Endodermal cell (in vitro differentiated cells): ENCODE results near the gene HSF4. TPM values are rescaled to one million over a fixed set of nuclear protein-coding genes. Genes with fewer than 3 reads are reported as not detected.

Experiments
- DNase-seq: peaks from one replicate; pipeline ENCODE4 v3.0.0-alpha.2; 2017
- H3K27ac ChIP-seq: 2 replicates; pipeline ENCODE4 v1.5.1; 2013; ENCODE audit warnings: mild to moderate bottlenecking, low read depth, low read length, moderate library complexity
- H3K27me3 ChIP-seq: 2 replicates; pipeline ENCODE4 v1.6.1; 2013; ENCODE audit warnings: mild to moderate bottlenecking, low read length, moderate library complexity; ENCODE audit not compliant: insufficient read depth, control insufficient read depth, poor library complexity, severe bottlenecking
- H3K36me3 ChIP-seq: 2 replicates; pipeline ENCODE4 v1.7.0; 2013; ENCODE audit warnings: mild to moderate bottlenecking, low read length, moderate library complexity; ENCODE audit not compliant: control insufficient read depth, insufficient read depth
- H3K4me1 ChIP-seq: one replicate; pipeline ENCODE4 v1.7.0; 2013; ENCODE audit warnings: low read length; ENCODE audit not compliant: control insufficient read depth, insufficient read depth
- H3K4me3 ChIP-seq: 2 replicates; pipeline ENCODE4 v1.5.1; 2013; ENCODE audit warnings: mild to moderate bottlenecking, low read length, moderate library complexity
- H3K9ac ChIP-seq: 2 replicates; pipeline ENCODE4 v1.6.1; 2013; ENCODE audit warnings: mild to moderate bottlenecking, low read length, moderate library complexity; ENCODE audit not compliant: poor library complexity, severe bottlenecking; ENCODE audit errors: extremely low read depth
- H3K9me3 ChIP-seq: 2 replicates; pipeline ENCODE4 v1.6.1; 2013; ENCODE audit warnings: mild to moderate bottlenecking, low read length, moderate library complexity; ENCODE audit not compliant: control insufficient read depth
- H3K27ac Mint-ChIP-seq: 2 replicates; pipeline ENCODE4 v1.8.0; 2020; ENCODE audit warnings: mixed read lengths
- H3K27me3 Mint-ChIP-seq: 2 replicates; pipeline ENCODE4 v1.8.0; 2021; ENCODE audit warnings: mild to moderate bottlenecking, mixed read lengths; ENCODE audit not compliant: insufficient read depth
- H3K36me3 Mint-ChIP-seq: 2 replicates; pipeline ENCODE4 v1.8.0; 2020; ENCODE audit warnings: low read depth, mixed read lengths
- H3K4me1 Mint-ChIP-seq: 2 replicates; pipeline ENCODE4 v1.8.0; 2020; ENCODE audit warnings: mixed read lengths
- H3K4me3 Mint-ChIP-seq: 2 replicates; pipeline ENCODE4 v1.8.0; 2020; ENCODE audit warnings: mild to moderate bottlenecking, moderate library complexity, mixed read lengths
- H3K9me3 Mint-ChIP-seq: 2 replicates; pipeline ENCODE4 v1.8.0; 2020; ENCODE audit warnings: mild to moderate bottlenecking, mixed read lengths
- WGBS, 2 experiments: methylation state at CpG; one replicate each; pipeline versions ENCODE4 v1.1.5 to v1.1.7; 2013; ENCODE audit warnings: missing lambda C conversion rate in 2 of 2, mixed read lengths in 1 of 2; ENCODE audit not compliant: insufficient coverage in 1 of 2, insufficient read length in 1 of 2; 5-methylcytosine and 5-hydroxymethylcytosine counted together
- total RNA-seq, 2 donors: library from RNA; stranded (reverse); fragmentation: NEBNext Ultra II Directional in 1 of 2; extraction: Animal tissue kit (Norgen Biotek cat#: 25700) in 1 of 2; gene quantifications; 2 replicates in 1 of 2; 3 replicates in 1 of 2; pipeline ENCODE4 v1.2.1, GENCODE V29; 2021
- TF ChIP-seq, protein P1 (sequence below): fragments of 200-600 bp; sonication (generic); conservative IDR thresholded peaks from 2 replicates; pipeline ENCODE4 v1.5.0; 2021; ENCODE audit warnings: antibody characterized with exemption, mild to moderate bottlenecking

Gene HSF4
- total RNA-seq, 2 donors from 2014 or later, result 2.0 to 6.8 TPM

DNA sequence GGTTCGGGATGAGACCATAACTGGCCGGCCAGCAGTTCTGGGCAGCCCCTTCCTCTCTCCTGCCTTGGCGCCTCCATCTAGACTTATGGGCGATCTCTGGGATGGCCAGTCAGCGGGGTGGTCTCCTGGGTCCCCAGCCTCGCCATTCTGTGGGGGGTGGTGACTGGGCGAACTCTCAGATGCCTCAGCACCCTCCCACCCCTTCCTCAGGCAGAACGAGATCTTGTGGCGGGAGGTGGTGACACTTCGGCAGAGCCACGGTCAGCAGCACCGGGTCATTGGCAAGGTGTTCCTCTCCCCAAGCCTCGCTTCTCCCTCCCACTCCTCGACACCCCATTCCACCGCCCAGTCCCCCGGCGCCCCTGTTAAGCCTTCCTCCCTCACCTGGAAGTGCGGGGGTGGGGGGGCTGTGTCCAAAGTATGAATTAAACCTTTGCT lies 1.6 kb downstream of the HSF4 start:
- 0 to 38% methylated on average over 1 to 16 of the region's 18 CpGs for WGBS, 2 experiments
- H3K27me3 ChIP-seq, result peaks cover 91% of the 10 kb centered on the region
- H3K27ac Mint-ChIP-seq, result no peak overlapping the region
- DNase-seq, result peak; percentile 51
- peaks cover 93% of the 10 kb centered on the region for H3K27me3 Mint-ChIP-seq
- H3K4me3 Mint-ChIP-seq, result no peak overlapping the region
- no peaks in the 10 kb centered on the region for H3K9me3 ChIP-seq
- H3K4me1 Mint-ChIP-seq, result peaks cover 9% of the 10 kb centered on the region
- H3K27ac ChIP-seq, result no peak overlapping the region
- TF ChIP-seq, protein P1, sequence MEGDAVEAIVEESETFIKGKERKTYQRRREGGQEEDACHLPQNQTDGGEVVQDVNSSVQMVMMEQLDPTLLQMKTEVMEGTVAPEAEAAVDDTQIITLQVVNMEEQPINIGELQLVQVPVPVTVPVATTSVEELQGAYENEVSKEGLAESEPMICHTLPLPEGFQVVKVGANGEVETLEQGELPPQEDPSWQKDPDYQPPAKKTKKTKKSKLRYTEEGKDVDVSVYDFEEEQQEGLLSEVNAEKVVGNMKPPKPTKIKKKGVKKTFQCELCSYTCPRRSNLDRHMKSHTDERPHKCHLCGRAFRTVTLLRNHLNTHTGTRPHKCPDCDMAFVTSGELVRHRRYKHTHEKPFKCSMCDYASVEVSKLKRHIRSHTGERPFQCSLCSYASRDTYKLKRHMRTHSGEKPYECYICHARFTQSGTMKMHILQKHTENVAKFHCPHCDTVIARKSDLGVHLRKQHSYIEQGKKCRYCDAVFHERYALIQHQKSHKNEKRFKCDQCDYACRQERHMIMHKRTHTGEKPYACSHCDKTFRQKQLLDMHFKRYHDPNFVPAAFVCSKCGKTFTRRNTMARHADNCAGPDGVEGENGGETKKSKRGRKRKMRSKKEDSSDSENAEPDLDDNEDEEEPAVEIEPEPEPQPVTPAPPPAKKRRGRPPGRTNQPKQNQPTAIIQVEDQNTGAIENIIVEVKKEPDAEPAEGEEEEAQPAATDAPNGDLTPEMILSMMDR, result no peak
- no peaks in the 10 kb centered on the region for H3K36me3 Mint-ChIP-seq
- no peak overlapping the region for H3K4me3 ChIP-seq
- H3K9ac ChIP-seq, result no peak overlapping the region
- no peaks in the 10 kb centered on the region for H3K36me3 ChIP-seq
- H3K9me3 Mint-ChIP-seq, result peaks cover under 1% of the 10 kb centered on the region
- H3K4me1 ChIP-seq, result no peaks in the 10 kb centered on the region

GRCh38 chr16:67166598-67167168 lies 2.1 kb downstream of the HSF4 start:
- no peaks in the 10 kb centered on the region for H3K36me3 Mint-ChIP-seq
- no peaks in the 10 kb centered on the region for H3K9me3 ChIP-seq
- 84 to 100% methylated on average over 1 to 5 of the region's 5 CpGs for WGBS, 2 experiments
- H3K4me3 Mint-ChIP-seq, result no peak overlapping the region
- no peak overlapping the region for H3K9ac ChIP-seq
- TF ChIP-seq, protein P1, result no peak
- peaks cover 93% of the 10 kb centered on the region for H3K27me3 Mint-ChIP-seq
- no peaks in the 10 kb centered on the region for H3K36me3 ChIP-seq
- peaks cover 91% of the 10 kb centered on the region for H3K27me3 ChIP-seq
- no peaks in the 10 kb centered on the region for H3K4me1 ChIP-seq
- no peaks in the 10 kb centered on the region for H3K9me3 Mint-ChIP-seq
- H3K27ac ChIP-seq, result no peak overlapping the region
- H3K27ac Mint-ChIP-seq, result no peak overlapping the region
- H3K4me1 Mint-ChIP-seq, result peaks cover 11% of the 10 kb centered on the region
- peak; percentile 38 for DNase-seq
- no peak overlapping the region for H3K4me3 ChIP-seq

DNA sequence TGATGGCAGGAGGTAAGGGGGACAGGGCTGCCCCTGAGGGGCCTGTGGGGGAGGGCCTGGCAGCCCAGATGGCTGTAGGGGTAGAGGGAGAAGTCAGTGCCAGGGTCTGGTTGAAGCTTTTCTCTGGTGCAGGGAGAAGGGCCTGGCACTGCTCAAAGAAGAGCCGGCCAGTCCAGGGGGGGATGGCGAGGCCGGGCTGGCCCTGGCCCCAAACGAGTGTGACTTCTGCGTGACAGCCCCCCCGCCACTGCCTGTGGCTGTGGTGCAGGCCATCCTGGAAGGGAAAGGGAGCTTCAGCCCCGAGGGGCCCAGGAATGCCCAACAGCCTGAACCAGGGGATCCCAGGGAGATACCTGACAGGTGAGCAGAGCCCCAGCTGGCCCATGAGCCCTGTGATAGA lies 3.0 kb downstream of the HSF4 start:
- Mint-ChIP-seq H3K4me3 (no peak overlapping the region), H3K36me3 (no peaks in the 10 kb centered on the region), H3K27me3 (peaks cover 92% of the 10 kb centered on the region), H3K4me1 (peaks cover 11% of the 10 kb centered on the region), H3K9me3 (no peaks in the 10 kb centered on the region), H3K27ac (no peak overlapping the region)
- Histone ChIP-seq H3K27me3 (peaks cover 85% of the 10 kb centered on the region), H3K27ac (no peak overlapping the region), H3K36me3 (no peaks in the 10 kb centered on the region), H3K9ac (no peak overlapping the region), H3K4me1 (no peaks in the 10 kb centered on the region), H3K9me3 (no peaks in the 10 kb centered on the region), H3K4me3 (no peak overlapping the region)
- TF ChIP-seq, protein P1, result no peak
- DNase-seq, result no peak
- 40 to 80% methylated on average over 1 to 7 of the region's 7 CpGs for WGBS, 2 experiments
